WTC11 (cell line): Measurements from ENCODE around the gene SORD. TPM values are rescaled to one million over a fixed set of nuclear protein-coding genes. Genes with fewer than 3 reads are reported as not detected.
"Not testable (repeated sequence)": the region's sequence is repeated elsewhere in the genome, so short reads cannot be mapped to it uniquely, and the experiment has no call there.

Experiments used
- ATAC-seq: fragments of 200-7000 bp; cut with Tn5 transposase; 2 replicates; pipeline ENCODE4 v1.10.0; 2021; ENCODE audit warnings: mild to moderate bottlenecking, moderate library complexity
- CTCF ChIA-PET: fragments of 300-600 bp; sonication (Branson Sonifier 250); formaldehyde crosslinking; loops from one replicate; lab custom pipeline; 2021; ENCODE audit warnings: antibody characterized with exemption; lab: Charles Lee
- POLR2A ChIA-PET: fragments of 350-600 bp; sonication (Branson Sonifier 250); formaldehyde crosslinking; loops from one replicate; lab custom pipeline; 2021; ENCODE audit warnings: antibody characterized with exemption; lab: Charles Lee
- DNase-seq: peaks from one replicate; pipeline ENCODE4 v3.0.0; 2021; ENCODE audit warnings: low spot score
- H3K27ac Mint-ChIP-seq: 2 replicates; pipeline ENCODE4 v1.8.0; 2021; ENCODE audit warnings: mixed read lengths
- H3K27me3 Mint-ChIP-seq: 2 replicates; pipeline ENCODE4 v1.8.0; 2021; ENCODE audit warnings: low read depth, mild to moderate bottlenecking, moderate library complexity, mixed read lengths
- H3K36me3 Mint-ChIP-seq: 2 replicates; pipeline ENCODE4 v1.8.0; 2021; ENCODE audit warnings: mixed read lengths
- H3K4me1 Mint-ChIP-seq: 2 replicates; pipeline ENCODE4 v1.8.0; 2022; ENCODE audit warnings: mixed read lengths
- H3K4me3 Mint-ChIP-seq: 2 replicates; pipeline ENCODE4 v1.8.0; 2021; ENCODE audit warnings: mild to moderate bottlenecking, moderate library complexity, mixed read lengths
- H3K9me3 Mint-ChIP-seq: 2 replicates; pipeline ENCODE4 v1.8.0; 2021; ENCODE audit warnings: mixed read lengths
- AR ChIP-seq: fragments of 250-450 bp; sonication (Bioruptor Pico); IDR thresholded peaks from 2 replicates; pipeline ENCODE4 v1.9.0; 2021; ENCODE audit warnings: mild to moderate bottlenecking
- ESRRA ChIP-seq: sonication (generic); formaldehyde crosslinking; IDR thresholded peaks from 2 replicates; pipeline ENCODE4 v1.8.1; 2022; ENCODE audit warnings: mild to moderate bottlenecking, missing genetic modification reagents, borderline replicate concordance
- GABPB1 ChIP-seq: sonication (generic); formaldehyde crosslinking; IDR thresholded peaks from 2 replicates; pipeline ENCODE4 v1.8.1; 2023; ENCODE audit warnings: mild to moderate bottlenecking, missing genetic modification reagents
- GTF2I ChIP-seq: fragments of 250-450 bp; sonication (Bioruptor Pico); conservative IDR thresholded peaks from 2 replicates; pipeline ENCODE4 v1.4.0; 2021; ENCODE audit warnings: mild to moderate bottlenecking
- JUN ChIP-seq: sonication (generic); formaldehyde crosslinking; IDR thresholded peaks from 2 replicates; pipeline ENCODE4 v1.8.0; 2023; ENCODE audit warnings: mild to moderate bottlenecking, missing genetic modification reagents
- ZNF532 ChIP-seq: fragments of 250-450 bp; sonication (Bioruptor Pico); IDR thresholded peaks from 2 replicates; pipeline ENCODE4 v1.9.0; 2021; ENCODE audit warnings: mild to moderate bottlenecking, borderline replicate concordance
- total RNA-seq: library from RNA; stranded (reverse); gene quantifications from 3 replicates; pipeline ENCODE4 v1.2.3, GENCODE V29; 2021

SORD gene
- total RNA-seq, 1 experiment from 2014 or later = 46.2 TPM

GRCh38 chr15:44979617-44980339 lies 43.2 kb upstream of the SORD start:
- CTCF ChIA-PET, H3K4me1 Mint-ChIP-seq, H3K27ac Mint-ChIP-seq, H3K36me3 Mint-ChIP-seq, H3K4me3 Mint-ChIP-seq, H3K27me3 Mint-ChIP-seq, DNase-seq, POLR2A ChIA-PET, ATAC-seq: not testable (repeated sequence)
- peaks cover 15% of the 10 kb centered on the region for H3K9me3 Mint-ChIP-seq
- TF ChIP-seq GABPB1 = peak; percentile 37; the same call in 1 of the 2 replicates

- DNase-seq, H3K4me3 Mint-ChIP-seq, H3K36me3 Mint-ChIP-seq, ATAC-seq, CTCF ChIA-PET, H3K27me3 Mint-ChIP-seq, H3K4me1 Mint-ChIP-seq, H3K27ac Mint-ChIP-seq, POLR2A ChIA-PET: not testable (repeated sequence)
- peaks cover 15% of the 10 kb centered on the region for H3K9me3 Mint-ChIP-seq
These were observed 38.9 kb upstream of the SORD start for GRCh38 chr15:44984144-44984543.

GRCh38 chr15:44986346-44987055 lies 36.5 kb upstream of the SORD start:
- H3K4me3 Mint-ChIP-seq, H3K4me1 Mint-ChIP-seq, ATAC-seq, POLR2A ChIA-PET, H3K27me3 Mint-ChIP-seq, DNase-seq, H3K9me3 Mint-ChIP-seq, H3K27ac Mint-ChIP-seq, H3K36me3 Mint-ChIP-seq: not testable (repeated sequence)
- CTCF ChIA-PET = interaction anchor here (1.1 kb wide), 1 partner anchor 132 kb away, joined by 5 read pairs; no protein-coding TSS in a partner anchor

- H3K4me3 Mint-ChIP-seq, H3K27ac Mint-ChIP-seq, H3K36me3 Mint-ChIP-seq, H3K27me3 Mint-ChIP-seq, H3K9me3 Mint-ChIP-seq, DNase-seq, CTCF ChIA-PET, ATAC-seq, POLR2A ChIA-PET, H3K4me1 Mint-ChIP-seq: not testable (repeated sequence)
These were observed 35.3 kb upstream of the SORD start for GRCh38 chr15:44987711-44988110.

- ATAC-seq, H3K27ac Mint-ChIP-seq, H3K36me3 Mint-ChIP-seq, H3K4me3 Mint-ChIP-seq, POLR2A ChIA-PET, H3K9me3 Mint-ChIP-seq, H3K4me1 Mint-ChIP-seq, DNase-seq: not testable (repeated sequence)
- peaks cover 11% of the 10 kb centered on the region for H3K27me3 Mint-ChIP-seq
- CTCF ChIA-PET = interaction anchor here (0.6 kb wide), 1 partner anchor 81 kb away, joined by 4 read pairs; no protein-coding TSS in a partner anchor
These were observed 34.7 kb upstream of the SORD start for GRCh38 chr15:44988184-44988869.

GRCh38 chr15:44988870-44989219 lies 34.1 kb upstream of the SORD start:
- POLR2A ChIA-PET, H3K9me3 Mint-ChIP-seq, H3K36me3 Mint-ChIP-seq, H3K27ac Mint-ChIP-seq, ATAC-seq, H3K4me3 Mint-ChIP-seq, H3K4me1 Mint-ChIP-seq, DNase-seq: not testable (repeated sequence)
- CTCF ChIA-PET = interaction anchor here (0.6 to 1.4 kb wide), 2 partner anchors 80 to 129 kb away, joined by 3 to 4 read pairs; no protein-coding TSS in a partner anchor
- peaks cover 13% of the 10 kb centered on the region for H3K27me3 Mint-ChIP-seq

- CTCF ChIA-PET, H3K27ac Mint-ChIP-seq, POLR2A ChIA-PET, H3K4me1 Mint-ChIP-seq, H3K4me3 Mint-ChIP-seq, DNase-seq, ATAC-seq, H3K36me3 Mint-ChIP-seq: not testable (repeated sequence)
- Mint-ChIP-seq H3K9me3 (peaks cover 15% of the 10 kb centered on the region), H3K27me3 (peaks cover 21% of the 10 kb centered on the region)
These were observed 25.4 kb upstream of the SORD start for GRCh38 chr15:44997632-44998031.

- no peaks in the 10 kb centered on the region for H3K36me3 Mint-ChIP-seq
- ChIA-PET CTCF (no interaction called here), POLR2A (no interaction called here)
- ATAC-seq (no peak), DNase-seq (no peak)
- H3K27me3 Mint-ChIP-seq = peaks cover 11% of the 10 kb centered on the region
- no peaks in the 10 kb centered on the region for H3K4me1 Mint-ChIP-seq
- no peak overlapping the region for H3K4me3 Mint-ChIP-seq
- H3K9me3 Mint-ChIP-seq = peaks cover 15% of the 10 kb centered on the region
- no peak overlapping the region for H3K27ac Mint-ChIP-seq
- no peak for TF ChIP-seq ZNF532
- no peak for TF ChIP-seq JUN
- TF ChIP-seq ESRRA (CRISPR knock-in tag) = no peak
- TF ChIP-seq GTF2I (CRISPR knock-in tag) = no peak
- TF ChIP-seq AR = no peak
These were observed 23.9 kb upstream of the SORD start for GRCh38 chr15:44999105-44999504.
